Measurements from ENCODE around the gene TRIM13. TPM values are rescaled to one million over a fixed set of nuclear protein-coding genes. Genes with fewer than 3 reads are reported as not detected.

Gene TRIM13
- polyA plus RNA-seq, 1 of the 3 experiments (the other 2 are of a cell fraction): 8.3 TPM

- Histone ChIP-seq H3K79me2 (ENCODE audit: insufficient read depth) (peaks cover 53% of the 10 kb centered on the region), H3K4me2 (no peak overlapping the region), H3K9me3 (no peaks in the 10 kb centered on the region), H3K27ac (ENCODE audit: low read depth in 2 of 2, low read length in 1 of 2) (peak overlapping the region in 1 of 2 experiments; percentile 31; a peak in 1 of 4 replicates), H3K9me2 (no peaks in the 10 kb centered on the region), H3K27me3 (ENCODE audit: insufficient read depth) (no peaks in the 10 kb centered on the region), H3K9ac (no peak overlapping the region), H3K36me3 (replicated peaks in 1 of 2; ENCODE audit: control insufficient read depth in 1 of 2, insufficient read depth in 2 of 2, low read length in 1 of 2) (peaks cover 47 to 54% of the 10 kb centered on the region in 2 experiments), H3K4me1 (ENCODE audit: control insufficient read depth in 1 of 2, insufficient read depth in 2 of 2, low read depth in 1 of 2, low read length in 1 of 2) (peaks cover 0 to 4% of the 10 kb centered on the region in 2 experiments; a peak in 2 of 4 replicates), H3F3A (replicated peaks; ENCODE audit: insufficient read depth) (peaks cover 27% of the 10 kb centered on the region), H3K4me3 (ENCODE audit: low read depth in 2 of 2, low read length in 1 of 2) (no peak overlapping the region), H4K20me1 (ENCODE audit: insufficient read depth) (peaks cover 27% of the 10 kb centered on the region), H2AFZ (ENCODE audit: low read depth) (no peak overlapping the region)
- CTCF ChIA-PET: interaction anchor here (1.1 to 2.0 kb wide), 3 partner anchors 14 to 19 kb away, joined by 5 to 8 read pairs (median 5); partner anchors contain the start of gene TRIM13
- TF ChIP-seq FOSL2 (IDR thresholded peaks at IDR 0.05; ENCODE audit: borderline replicate concordance, low read depth) (no peak), GATA2 (CRISPR knock-in tag; IDR thresholded peaks at IDR 0.05) (no peak), ELF1 (IDR thresholded peaks at IDR 0.05) (no peak), USF1 (IDR thresholded peaks at IDR 0.05; ENCODE audit: borderline replicate concordance, low read depth) (no peak), SIN3A (IDR thresholded peaks at IDR 0.05; ENCODE audit: borderline replicate concordance, low read depth, low read length) (no peak), CHD2 (IDR thresholded peaks at IDR 0.05; ENCODE audit: low read length, partially characterized antibody) (no peak), JUND (IDR thresholded peaks at IDR 0.05) (no peak), ZBTB33 (IDR thresholded peaks at IDR 0.05; ENCODE audit: borderline replicate concordance, low read depth) (no peak), TAF1 (IDR thresholded peaks at IDR 0.05; ENCODE audit: borderline replicate concordance, low read depth, low read length) (no peak), FOXM1 (IDR thresholded peaks at IDR 0.05; ENCODE audit: low read depth) (no peak), FOXJ3 (CRISPR knock-in tag; IDR thresholded peaks at IDR 0.05) (no peak), TEAD4 (IDR thresholded peaks at IDR 0.05; ENCODE audit: borderline replicate concordance, insufficient read depth) (no peak)
- DNase-seq: no peak
- 100% methylated on average over 1 of the region's 1 CpG for WGBS (ENCODE audit: low lambda C conversion rate)
- POLR2A ChIA-PET: no interaction called here
These were observed 17.5 kb downstream of the TRIM13 start for GRCh38 chr13:50014386-50014785.

GRCh38 chr13:50015258-50015657, 18.4 kb downstream of the TRIM13 start, which contains the start of gene KCNRG:
KCNRG (plus strand) TSS chr13:50015444; CDS start chr13:50015494, 50 bp downstream.
- no peak for DNase-seq
- peak within 1 kb of the TSS; percentile 21; the same call in 1 of the 2 replicates for H3K4me2 ChIP-seq
- POLR2A ChIA-PET: no interaction called here
- no peak for TF ChIP-seq PBX3 (IDR thresholded peaks at IDR 0.05)
- TF ChIP-seq TEAD4 (IDR thresholded peaks at IDR 0.05; ENCODE audit: borderline replicate concordance, insufficient read depth): no peak
- TF ChIP-seq POLR2AphosphoS5 (IDR thresholded peaks at IDR 0.05; ENCODE audit: low read depth, low read length): no peak
- no peak for TF ChIP-seq TAF1 (IDR thresholded peaks at IDR 0.05; ENCODE audit: borderline replicate concordance, low read depth, low read length)
- no peak for TF ChIP-seq NRF1 (IDR thresholded peaks at IDR 0.05; ENCODE audit: low read depth, low read length)
- TF ChIP-seq FOSL2 (IDR thresholded peaks at IDR 0.05; ENCODE audit: borderline replicate concordance, low read depth): no peak
- TF ChIP-seq IRF3 (IDR thresholded peaks at IDR 0.05; ENCODE audit: low read depth, low read length): no peak
- TF ChIP-seq EZH2phosphoT487 (IDR thresholded peaks at IDR 0.05; ENCODE audit: borderline replicate concordance, low read depth): no peak
- TF ChIP-seq SIN3A (IDR thresholded peaks at IDR 0.05; ENCODE audit: borderline replicate concordance, low read depth, low read length): no peak
- no peak for TF ChIP-seq RAD21 (IDR thresholded peaks at IDR 0.05; ENCODE audit: low read length)
- no peak for TF ChIP-seq FOXM1 (IDR thresholded peaks at IDR 0.05; ENCODE audit: low read depth)
- TF ChIP-seq JUND (IDR thresholded peaks at IDR 0.05): no peak

More at GRCh38 chr13:50015258-50015657, 18.4 kb downstream of the TRIM13 start, which contains the start of gene KCNRG:
- CTCF ChIA-PET: interaction anchor here (0.6 to 2.0 kb wide), 5 partner anchors 13 to 1134 kb away, joined by 3 to 8 read pairs (median 4); no protein-coding TSS in a partner anchor
- Histone ChIP-seq H3K9me3 (no peaks in the 10 kb centered on the region), H3K4me3 (ENCODE audit: low read depth in 2 of 2, low read length in 1 of 2) (no peak within 1 kb of the TSS), H3K9me2 (no peaks in the 10 kb centered on the region), H3K27ac (ENCODE audit: low read depth in 2 of 2, low read length in 1 of 2) (peak within 1 kb of the TSS; percentile 22 to 53), H3K4me1 (ENCODE audit: control insufficient read depth in 1 of 2, insufficient read depth in 2 of 2, low read depth in 1 of 2, low read length in 1 of 2) (peaks cover 0 to 4% of the 10 kb centered on the region in 2 experiments; a peak in 2 of 4 replicates), H3K79me2 (ENCODE audit: insufficient read depth) (peaks cover 44% of the 10 kb centered on the region), H4K20me1 (ENCODE audit: insufficient read depth) (peaks cover 27% of the 10 kb centered on the region; the same call in 1 of the 2 replicates), H3K36me3 (replicated peaks in 1 of 2; ENCODE audit: control insufficient read depth in 1 of 2, insufficient read depth in 2 of 2, low read length in 1 of 2) (peaks cover 49 to 55% of the 10 kb centered on the region in 2 experiments), H3F3A (replicated peaks; ENCODE audit: insufficient read depth) (peaks cover 27% of the 10 kb centered on the region), H2AFZ (ENCODE audit: low read depth) (no peak within 1 kb of the TSS), H3K9ac (no peak within 1 kb of the TSS), H3K27me3 (ENCODE audit: insufficient read depth) (no peaks in the 10 kb centered on the region)
- 84% methylated on average over 5 of the region's 5 CpGs for WGBS (ENCODE audit: low lambda C conversion rate)

Data from SK-N-SH (cell line).